ENCODE measurements around the gene YTHDC2.

GRCh38 chr5:113488645-113489184 is 24.8 kb upstream of the YTHDC2 start:
- TF ChIP-seq CTCF (IDR thresholded peaks at IDR 0.05) (no peak), POLR2A (IDR thresholded peaks at IDR 0.05) (no peak), EP300 (IDR thresholded peaks at IDR 0.05) (no peak)
